ENCODE measurements around the gene TEKT4. TPM values are rescaled to one million over a fixed set of nuclear protein-coding genes. Genes with fewer than 3 reads are reported as not detected.
"Not testable (repeated sequence)": the region's sequence is repeated elsewhere in the genome, so short reads cannot be mapped to it uniquely, and the experiment has no call there.

The TEKT4 gene, protein sequence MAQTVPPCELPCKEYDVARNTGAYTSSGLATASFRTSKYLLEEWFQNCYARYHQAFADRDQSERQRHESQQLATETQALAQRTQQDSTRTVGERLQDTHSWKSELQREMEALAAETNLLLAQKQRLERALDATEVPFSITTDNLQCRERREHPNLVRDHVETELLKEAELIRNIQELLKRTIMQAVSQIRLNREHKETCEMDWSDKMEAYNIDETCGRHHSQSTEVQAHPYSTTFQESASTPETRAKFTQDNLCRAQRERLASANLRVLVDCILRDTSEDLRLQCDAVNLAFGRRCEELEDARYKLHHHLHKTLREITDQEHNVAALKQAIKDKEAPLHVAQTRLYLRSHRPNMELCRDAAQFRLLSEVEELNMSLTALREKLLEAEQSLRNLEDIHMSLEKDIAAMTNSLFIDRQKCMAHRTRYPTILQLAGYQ
- not detected for total RNA-seq
- not detected for polyA plus RNA-seq
- long read RNA-seq, donor 1 = 0 reads
- long read RNA-seq, donor 2 = 0 reads
- long read RNA-seq, donor 3 = 0 reads
- long read RNA-seq, donor 4 = 0 reads
- long read RNA-seq, donor 5 = 0 reads
- long read RNA-seq, donor 6 = 0 reads
- long read RNA-seq, donor 7 = 0 reads
- long read RNA-seq, donor 8 = 0 reads
- long read RNA-seq, donor 9 = 0 reads
- long read RNA-seq, donor 10 = 0 reads

DNA sequence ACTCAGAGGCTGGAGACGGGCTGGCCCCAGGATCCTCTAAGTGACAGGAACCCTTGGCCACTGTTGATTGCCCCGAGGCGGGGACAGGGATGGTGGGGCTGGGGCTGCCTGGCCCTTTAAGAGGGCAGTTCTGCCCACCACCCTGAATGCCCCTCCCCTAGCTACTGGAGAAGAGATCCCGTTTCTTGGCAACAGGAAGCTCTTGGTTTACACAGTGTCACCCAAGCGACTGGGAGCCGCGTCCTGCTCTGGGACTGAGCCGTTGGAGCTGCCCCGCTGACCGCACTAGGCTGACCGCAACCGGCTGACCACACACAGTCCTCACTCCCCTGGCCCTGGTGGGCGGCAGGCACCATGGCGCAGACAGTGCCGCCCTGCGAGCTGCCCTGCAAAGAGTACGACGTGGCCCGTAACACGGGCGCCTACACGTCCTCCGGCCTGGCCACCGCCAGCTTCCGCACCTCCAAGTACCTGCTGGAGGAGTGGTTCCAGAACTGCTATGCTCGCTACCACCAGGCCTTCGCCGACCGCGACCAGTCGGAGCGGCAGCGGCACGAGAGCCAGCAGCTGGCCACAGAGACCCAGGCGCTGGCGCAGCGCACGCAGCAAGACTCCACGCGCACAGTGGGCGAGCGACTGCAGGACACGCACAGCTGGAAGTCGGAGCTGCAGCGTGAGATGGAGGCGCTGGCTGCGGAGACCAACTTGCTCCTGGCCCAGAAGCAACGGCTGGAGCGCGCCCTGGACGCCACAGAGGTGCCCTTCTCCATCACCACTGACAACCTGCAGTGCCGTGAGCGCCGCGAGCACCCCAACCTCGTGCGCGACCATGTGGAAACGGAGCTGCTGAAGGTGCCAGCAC is at the start of gene TEKT4:
Gene TEKT4 (plus strand): TSS at position 205 of the 862 bp plus-strand sequence. CDS start 150 bp downstream, at position 355.
- DNase-seq = peak in 1 of 2 donors; percentile 42
- no peak for TF ChIP-seq EP300 (IDR thresholded peaks at IDR 0.05)
- TF ChIP-seq, protein P1, sequence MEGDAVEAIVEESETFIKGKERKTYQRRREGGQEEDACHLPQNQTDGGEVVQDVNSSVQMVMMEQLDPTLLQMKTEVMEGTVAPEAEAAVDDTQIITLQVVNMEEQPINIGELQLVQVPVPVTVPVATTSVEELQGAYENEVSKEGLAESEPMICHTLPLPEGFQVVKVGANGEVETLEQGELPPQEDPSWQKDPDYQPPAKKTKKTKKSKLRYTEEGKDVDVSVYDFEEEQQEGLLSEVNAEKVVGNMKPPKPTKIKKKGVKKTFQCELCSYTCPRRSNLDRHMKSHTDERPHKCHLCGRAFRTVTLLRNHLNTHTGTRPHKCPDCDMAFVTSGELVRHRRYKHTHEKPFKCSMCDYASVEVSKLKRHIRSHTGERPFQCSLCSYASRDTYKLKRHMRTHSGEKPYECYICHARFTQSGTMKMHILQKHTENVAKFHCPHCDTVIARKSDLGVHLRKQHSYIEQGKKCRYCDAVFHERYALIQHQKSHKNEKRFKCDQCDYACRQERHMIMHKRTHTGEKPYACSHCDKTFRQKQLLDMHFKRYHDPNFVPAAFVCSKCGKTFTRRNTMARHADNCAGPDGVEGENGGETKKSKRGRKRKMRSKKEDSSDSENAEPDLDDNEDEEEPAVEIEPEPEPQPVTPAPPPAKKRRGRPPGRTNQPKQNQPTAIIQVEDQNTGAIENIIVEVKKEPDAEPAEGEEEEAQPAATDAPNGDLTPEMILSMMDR (IDR thresholded peaks at IDR 0.05) = no peak
- no peak for TF ChIP-seq POLR2A (IDR thresholded peaks at IDR 0.05)
- no peak for TF ChIP-seq POLR2AphosphoS5 (IDR thresholded peaks at IDR 0.05)
- peak within 1 kb of the TSS in 1 of 4 donors; percentile 14 for H3K4me3 ChIP-seq
- H3K9me3 ChIP-seq = no peaks in the 10 kb centered on the region
- H3K36me3 ChIP-seq = no peaks in the 10 kb centered on the region
- intact Hi-C loops (cut with DNase I; ENCODE audit: low total_unique reads) = no loop called here
- peaks cover 0 to 12% (median 4%) of the 10 kb centered on the region in 4 donors for H3K4me1 ChIP-seq
- H3K27me3 ChIP-seq = peaks cover 0 to 80% (median 18%) of the 10 kb centered on the region in 3 donors
- 30 to 55% (median 49%) methylated on average over 29 to 59 of the region's 59 CpGs for WGBS, 5 donors
- no peak within 1 kb of the TSS for H3K27ac ChIP-seq

DNA sequence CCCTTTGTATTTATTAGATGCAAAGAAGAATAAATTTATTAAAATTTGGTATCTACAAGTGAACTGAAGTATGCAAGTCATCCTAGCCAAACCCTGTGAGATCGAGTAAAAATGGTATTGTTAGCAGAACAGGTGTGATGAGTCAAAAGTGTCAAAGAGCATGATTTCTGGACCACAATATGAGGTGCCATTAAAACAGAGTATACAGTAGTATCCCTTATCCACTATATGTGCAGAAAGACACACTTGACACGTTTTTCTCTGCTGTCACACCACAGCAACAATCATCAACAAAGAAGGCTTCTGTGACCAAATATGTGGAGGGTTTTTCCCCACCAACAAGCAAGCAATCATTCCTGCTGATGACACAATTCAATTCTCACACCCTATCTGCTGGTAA is 32.0 kb upstream of the TEKT4 start:
- H3K4me3 ChIP-seq; H3K27me3 ChIP-seq; DNase-seq; H3K36me3 ChIP-seq; H3K4me1 ChIP-seq; intact Hi-C loops (cut with DNase I; ENCODE audit: low total_unique reads); H3K27ac ChIP-seq; H3K9me3 ChIP-seq: not testable (repeated sequence)
- 28 to 43% (median 39%) methylated on average over 2 of the region's 2 CpGs for WGBS, 5 donors

DNA sequence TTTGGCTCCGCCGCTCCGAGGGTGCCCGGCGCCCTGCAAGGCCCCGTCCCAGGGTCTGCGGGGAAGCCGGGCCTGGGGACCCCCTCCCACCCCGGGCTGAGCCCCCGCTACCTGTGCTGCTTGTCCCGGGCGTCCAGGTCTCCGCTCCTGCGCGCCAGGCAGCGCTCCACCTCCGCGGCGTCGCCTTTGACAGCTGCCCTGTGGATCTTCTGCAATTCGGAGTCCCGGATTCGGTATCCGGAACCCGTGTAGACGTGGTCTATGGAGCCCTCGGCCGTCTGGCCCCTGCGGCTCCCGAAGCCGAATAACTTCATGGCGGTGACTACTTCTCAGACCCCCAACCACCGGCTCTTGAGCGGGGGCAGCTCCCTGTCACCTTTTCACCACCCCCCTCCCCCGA is 14.4 kb upstream of the TEKT4 start:
- intact Hi-C loops (cut with DNase I; ENCODE audit: low total_unique reads); H3K9me3 ChIP-seq; H3K36me3 ChIP-seq; H3K27ac ChIP-seq; DNase-seq: not testable (repeated sequence)
- peak overlapping the region; percentile 8 to 41 (median 12) for H3K4me3 ChIP-seq
- peaks cover 0 to 56% (median 36%) of the 10 kb centered on the region in 3 donors for H3K27me3 ChIP-seq
- peaks cover 4 to 25% (median 15%) of the 10 kb centered on the region in 4 donors for H3K4me1 ChIP-seq
- 2 to 5% (median 4%) methylated on average over 6 to 35 of the region's 35 CpGs for whole genome bisulfite sequencing, 5 donors

DNA sequence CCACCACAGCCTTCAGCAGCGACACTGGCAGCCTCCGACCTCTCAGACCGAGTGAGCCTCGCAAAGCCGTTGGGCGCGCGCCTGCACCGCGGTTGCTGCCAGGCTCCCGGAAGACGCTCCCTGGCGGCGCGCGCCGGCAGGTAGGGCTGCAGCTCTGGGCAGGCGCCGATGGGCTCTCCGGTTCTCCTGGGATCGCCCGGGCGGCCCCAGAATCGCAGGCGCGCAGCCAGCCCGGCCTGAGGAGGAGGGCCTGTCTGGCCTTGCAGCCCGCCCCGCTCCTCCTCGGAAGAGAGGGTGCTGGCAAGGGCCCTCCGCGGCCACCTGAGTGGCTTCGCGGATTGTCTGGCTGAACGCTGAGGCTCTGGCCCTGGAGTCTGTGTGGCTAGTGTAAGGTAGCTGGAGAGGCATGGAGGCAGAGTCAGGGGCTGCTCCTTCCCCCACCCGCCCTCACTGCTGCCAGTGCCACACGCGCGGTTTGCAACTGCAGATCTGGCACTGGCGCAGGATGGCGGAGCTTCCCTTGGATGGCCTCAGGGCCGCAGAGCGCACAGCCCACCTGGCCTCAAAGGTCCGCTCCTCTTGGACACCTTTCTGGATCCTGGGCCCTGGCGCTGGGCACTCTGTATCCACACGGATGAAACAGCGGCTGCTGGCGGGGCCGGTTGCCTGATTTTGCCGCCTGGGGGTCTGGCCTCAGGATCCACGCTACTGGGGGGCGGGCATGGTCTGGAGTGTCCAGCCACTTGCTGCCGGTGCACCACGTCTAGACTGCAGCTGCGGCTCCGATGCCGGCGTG is 13.7 kb upstream of the TEKT4 start:
- H3K36me3 ChIP-seq; H3K27ac ChIP-seq; H3K9me3 ChIP-seq; intact Hi-C loops (cut with DNase I; ENCODE audit: low total_unique reads): not testable (repeated sequence)
- peaks cover 0 to 63% (median 43%) of the 10 kb centered on the region in 3 donors for H3K27me3 ChIP-seq
- peaks cover 4 to 25% (median 15%) of the 10 kb centered on the region in 4 donors for H3K4me1 ChIP-seq
- WGBS, 5 donors = 1 to 8% (median 3%) methylated on average over 31 to 58 of the region's 58 CpGs
- H3K4me3 ChIP-seq = peak overlapping the region; percentile 8 to 41 (median 12)
- DNase-seq = peak in 1 of 2 donors; percentile 69

DNA sequence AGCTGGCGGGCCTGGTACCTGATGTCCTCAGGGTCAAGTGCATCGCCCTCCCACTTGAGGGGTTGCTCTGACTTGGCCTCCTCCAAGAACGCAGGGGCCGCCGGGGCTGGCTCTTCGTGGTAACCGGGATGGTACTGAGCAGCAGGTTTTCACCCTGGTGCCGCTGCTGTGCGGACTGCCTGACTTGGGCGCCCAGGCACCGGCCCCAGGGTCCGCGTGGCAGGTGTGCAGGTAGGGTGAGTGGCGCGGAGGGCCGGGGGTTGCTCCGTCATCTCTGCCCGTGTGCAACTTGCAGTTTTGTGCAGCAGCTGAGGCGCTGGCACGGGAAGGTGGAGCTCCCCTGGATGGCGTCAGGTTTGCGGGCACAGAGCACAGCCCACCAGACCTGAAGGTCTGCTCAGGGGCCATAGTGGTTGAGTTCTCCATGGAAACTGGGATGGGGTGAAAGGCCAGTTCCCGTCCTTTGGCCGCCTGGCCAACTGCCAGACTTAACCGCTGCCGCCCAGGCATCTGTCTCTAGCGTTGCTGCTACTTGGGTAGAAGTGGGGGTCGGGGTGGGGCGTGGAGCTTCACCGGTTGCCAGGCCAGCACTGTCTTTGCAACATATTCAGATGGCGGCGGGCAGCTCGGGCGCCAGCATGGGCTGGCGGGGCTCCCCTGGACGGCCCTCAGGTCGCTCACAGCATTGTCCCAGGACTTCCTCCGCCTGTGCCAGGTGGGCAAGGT is 12.9 kb upstream of the TEKT4 start:
- H3K4me1 ChIP-seq = peaks cover 4 to 25% (median 15%) of the 10 kb centered on the region in 4 donors
- H3K4me3 ChIP-seq; intact Hi-C loops (cut with DNase I; ENCODE audit: low total_unique reads); H3K27ac ChIP-seq; H3K9me3 ChIP-seq; H3K36me3 ChIP-seq; DNase-seq: not testable (repeated sequence)
- WGBS, 5 donors = 32 to 79% (median 37%) methylated on average over 12 to 38 of the region's 38 CpGs
- peaks cover 0 to 71% (median 47%) of the 10 kb centered on the region in 3 donors for H3K27me3 ChIP-seq

All from stomach (tissue), 19 donors.